Testis (tissue), 3 donors: ENCODE measurements around the gene TXNDC8. TPM values are rescaled to one million over a fixed set of nuclear protein-coding genes. Genes with fewer than 3 reads are reported as not detected.

Source experiments
- DNase-seq: peaks from one replicate; pipeline ENCODE4 v3.0.0-alpha.2; 2019
- H3K27ac ChIP-seq, 2 donors: fragments of 200-600 bp; sonication (generic); one replicate each; pipeline ENCODE4 v1.5.1; 2019
- H3K27me3 ChIP-seq: fragments of 200-600 bp; sonication (generic); one replicate; pipeline ENCODE4 v1.5.1; 2019
- H3K36me3 ChIP-seq: fragments of 200-600 bp; sonication (generic); one replicate; pipeline ENCODE4 v1.5.1; 2017; ENCODE audit warnings: low read depth; ENCODE audit errors: missing control alignments
- H3K4me1 ChIP-seq: fragments of 200-600 bp; sonication (generic); one replicate; pipeline ENCODE4 v1.5.1; 2019
- H3K4me3 ChIP-seq, 2 donors: fragments of 200-600 bp; sonication (generic); one replicate each; pipeline ENCODE4 v1.5.1; 2017 to 2019
- H3K9me3 ChIP-seq: fragments of 200-600 bp; sonication (generic); one replicate; pipeline ENCODE4 v1.5.1; 2017
- POLR2A ChIP-seq: fragments of 450-650 bp; IDR thresholded peaks from one replicate; pipeline ENCODE4 v1.6.1; 2017; ENCODE audit warnings: antibody characterized with exemption, mild to moderate bottlenecking, moderate library complexity
- WGBS, 2 donors: methylation state at CpG; one replicate each; pipeline ENCODE4 v1.1.5; 2018; 5-methylcytosine and 5-hydroxymethylcytosine counted together
- intact Hi-C: fragments of 100-400 bp; cut with DNase I; formaldehyde crosslinking; loops from one replicate; pipeline ENCODE4 v1.15.1; 2023; ENCODE audit warnings: low total_unique reads
- polyA plus RNA-seq: library from polyadenylated mRNA; stranded (reverse); fragments of 350-450 nt; fragmentation: Illumina TruSeq; extraction: RNeasy Lipid Tissue Mini Kit (QIAGEN cat#74804); gene quantifications from one replicate; pipeline ENCODE4 v1.2.3, GENCODE V29; 2014; ENCODE audit warnings: low read depth, low replicate concordance; ENCODE audit not compliant: insufficient read depth
- total RNA-seq, 2 donors: library from RNA; depleted of rRNA; stranded (reverse); fragments of >200 nt; gene quantifications; one replicate each; pipeline ENCODE4 v1.2.3, GENCODE V29; 2016
- TF ChIP-seq, protein P1 (sequence below), 3 experiments: fragments of 450-650 bp in 2 of 3; fragments of 200-600 bp in 1 of 3; sonication (generic) in 1 of 3; IDR thresholded peaks; one replicate each; pipeline ENCODE4 v1.5.1; 2016 to 2019; ENCODE audit warnings: antibody characterized with exemption in 3 of 3, mild to moderate bottlenecking in 2 of 3, moderate library complexity in 1 of 3

Gene TXNDC8
- total and polyA plus RNA-seq, 3 donors from 2014 or later: 3.5 to 17.9 (median 16.7) TPM

DNA sequence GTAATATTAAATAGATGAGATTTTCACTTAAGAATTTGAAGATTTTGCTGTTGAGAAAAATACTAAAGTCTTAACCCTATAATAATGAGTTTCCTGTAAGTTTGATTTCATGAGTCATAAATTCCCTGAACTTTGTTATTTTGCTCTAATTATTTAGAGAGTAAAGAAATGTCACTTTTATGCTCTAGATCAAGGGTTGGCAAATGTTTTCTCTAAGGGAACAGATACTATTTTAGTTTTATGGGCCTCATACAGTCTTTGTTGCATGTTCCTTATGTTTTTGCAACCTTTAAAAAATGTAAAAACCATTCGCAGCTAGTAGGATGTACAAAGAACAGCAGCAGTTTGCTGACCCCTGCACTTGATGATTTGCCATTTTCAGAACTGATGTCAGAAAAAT lies 480 bp upstream of the TXNDC8 start:
- DNase-seq: no peak
- H3K36me3 ChIP-seq: no peaks in the 10 kb centered on the region
- H3K4me3 ChIP-seq: no peak overlapping the region
- H3K27me3 ChIP-seq: no peaks in the 10 kb centered on the region
- no peak for TF ChIP-seq POLR2A
- TF ChIP-seq, protein P1, sequence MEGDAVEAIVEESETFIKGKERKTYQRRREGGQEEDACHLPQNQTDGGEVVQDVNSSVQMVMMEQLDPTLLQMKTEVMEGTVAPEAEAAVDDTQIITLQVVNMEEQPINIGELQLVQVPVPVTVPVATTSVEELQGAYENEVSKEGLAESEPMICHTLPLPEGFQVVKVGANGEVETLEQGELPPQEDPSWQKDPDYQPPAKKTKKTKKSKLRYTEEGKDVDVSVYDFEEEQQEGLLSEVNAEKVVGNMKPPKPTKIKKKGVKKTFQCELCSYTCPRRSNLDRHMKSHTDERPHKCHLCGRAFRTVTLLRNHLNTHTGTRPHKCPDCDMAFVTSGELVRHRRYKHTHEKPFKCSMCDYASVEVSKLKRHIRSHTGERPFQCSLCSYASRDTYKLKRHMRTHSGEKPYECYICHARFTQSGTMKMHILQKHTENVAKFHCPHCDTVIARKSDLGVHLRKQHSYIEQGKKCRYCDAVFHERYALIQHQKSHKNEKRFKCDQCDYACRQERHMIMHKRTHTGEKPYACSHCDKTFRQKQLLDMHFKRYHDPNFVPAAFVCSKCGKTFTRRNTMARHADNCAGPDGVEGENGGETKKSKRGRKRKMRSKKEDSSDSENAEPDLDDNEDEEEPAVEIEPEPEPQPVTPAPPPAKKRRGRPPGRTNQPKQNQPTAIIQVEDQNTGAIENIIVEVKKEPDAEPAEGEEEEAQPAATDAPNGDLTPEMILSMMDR (IDR thresholded peaks at IDR 0.05): no peak
- no peaks in the 10 kb centered on the region for H3K9me3 ChIP-seq
- no peaks in the 10 kb centered on the region for H3K4me1 ChIP-seq
- no peak overlapping the region for H3K27ac ChIP-seq
- 62 to 74% methylated on average over 1 of the region's 1 CpG for WGBS, 2 donors
- intact Hi-C loops: no loop called here

- no peak for TF ChIP-seq POLR2A
- TF ChIP-seq, protein P1 (IDR thresholded peaks at IDR 0.05): no peak
- no peaks in the 10 kb centered on the region for H3K4me1 ChIP-seq
- no peaks in the 10 kb centered on the region for H3K9me3 ChIP-seq
- H3K36me3 ChIP-seq: no peaks in the 10 kb centered on the region
- intact Hi-C loops: no loop called here
- H3K4me3 ChIP-seq: no peak overlapping the region
- no peak overlapping the region for H3K27ac ChIP-seq
- DNase-seq: no peak
- WGBS, 2 donors: 95 to 100% methylated on average over 1 of the region's 1 CpG
- no peaks in the 10 kb centered on the region for H3K27me3 ChIP-seq
Observed at GRCh38 chr9:110336363-110336762, 1.3 kb downstream of the TXNDC8 start.

- DNase-seq: no peak
- TF ChIP-seq, protein P1 (IDR thresholded peaks at IDR 0.05): no peak
- TF ChIP-seq POLR2A: no peak
- H3K4me3 ChIP-seq: no peak overlapping the region
- H3K27ac ChIP-seq: no peak overlapping the region
- no peaks in the 10 kb centered on the region for H3K9me3 ChIP-seq
- no peaks in the 10 kb centered on the region for H3K4me1 ChIP-seq
- intact Hi-C loops: no loop called here
- no peaks in the 10 kb centered on the region for H3K36me3 ChIP-seq
- no peaks in the 10 kb centered on the region for H3K27me3 ChIP-seq
Observed at GRCh38 chr9:110334871-110335270, 2.8 kb downstream of the TXNDC8 start.

DNA sequence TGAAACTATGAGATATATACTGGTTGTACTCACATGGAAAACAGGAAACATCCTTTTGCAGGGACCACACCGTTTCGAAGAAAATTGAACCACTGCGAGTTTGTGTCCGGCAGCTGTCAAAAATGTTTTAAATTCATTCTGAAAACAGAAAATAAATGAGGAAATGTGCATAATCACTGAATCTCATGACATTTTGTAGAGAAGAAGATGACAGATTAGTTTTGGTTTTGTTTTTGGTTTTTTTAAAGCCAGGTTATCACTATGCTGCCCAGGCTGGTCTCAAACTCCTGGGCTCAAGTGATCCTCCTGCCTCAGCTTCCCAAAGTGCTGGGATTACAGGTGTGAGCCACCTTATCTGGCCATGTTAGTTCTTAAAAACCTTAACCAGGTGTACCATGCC lies 3.5 kb downstream of the TXNDC8 start:
- no peak for DNase-seq
- intact Hi-C loops: no loop called here
- WGBS, 2 donors: 83 to 91% methylated on average over 4 of the region's 4 CpGs
- Histone ChIP-seq H3K36me3 (no peaks in the 10 kb centered on the region), H3K27ac (no peak overlapping the region), H3K4me3 (no peak overlapping the region), H3K9me3 (no peaks in the 10 kb centered on the region), H3K27me3 (no peaks in the 10 kb centered on the region), H3K4me1 (no peaks in the 10 kb centered on the region)
- no peak for TF ChIP-seq POLR2A
- TF ChIP-seq, protein P1 (IDR thresholded peaks at IDR 0.05): no peak

DNA sequence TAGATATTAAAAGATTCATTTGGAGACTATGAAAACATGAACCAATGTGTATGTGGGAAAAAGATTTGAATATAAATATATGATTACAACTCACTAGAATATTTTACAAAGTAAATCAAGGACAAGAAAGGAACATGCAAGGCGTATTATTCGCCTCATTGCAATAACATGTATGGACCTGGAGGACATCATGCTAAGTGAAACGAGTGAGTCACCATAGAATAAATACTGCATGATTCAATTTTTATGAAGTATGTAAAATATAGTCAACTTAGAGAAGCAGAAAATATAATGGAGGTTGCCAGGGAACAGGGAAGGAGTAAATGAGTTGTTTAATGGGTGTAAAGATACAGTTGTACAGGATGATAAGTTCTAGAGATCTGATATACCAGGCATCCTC lies 4.9 kb downstream of the TXNDC8 start:
- H3K9me3 ChIP-seq: no peaks in the 10 kb centered on the region
- no peaks in the 10 kb centered on the region for H3K27me3 ChIP-seq
- H3K36me3 ChIP-seq: no peaks in the 10 kb centered on the region
- H3K4me3 ChIP-seq: no peak overlapping the region
- no peaks in the 10 kb centered on the region for H3K4me1 ChIP-seq
- DNase-seq: no peak
- intact Hi-C loops: no loop called here
- no peak overlapping the region for H3K27ac ChIP-seq
- 91 to 93% methylated on average over 3 of the region's 3 CpGs for WGBS, 2 donors
- TF ChIP-seq, protein P1 (IDR thresholded peaks at IDR 0.05): no peak
- no peak for TF ChIP-seq POLR2A
